GM21717 (cell line): ENCODE results near the gene UROS.

Source experiments
- ATAC-seq: cut with Tn5 transposase; IDR thresholded peaks from one replicate; pipeline ENCODE4 v1.9.1; 2021; ENCODE audit warnings: mild to moderate bottlenecking, moderate library complexity; ENCODE audit not compliant: unreplicated experiment

Gene UROS

DNA sequence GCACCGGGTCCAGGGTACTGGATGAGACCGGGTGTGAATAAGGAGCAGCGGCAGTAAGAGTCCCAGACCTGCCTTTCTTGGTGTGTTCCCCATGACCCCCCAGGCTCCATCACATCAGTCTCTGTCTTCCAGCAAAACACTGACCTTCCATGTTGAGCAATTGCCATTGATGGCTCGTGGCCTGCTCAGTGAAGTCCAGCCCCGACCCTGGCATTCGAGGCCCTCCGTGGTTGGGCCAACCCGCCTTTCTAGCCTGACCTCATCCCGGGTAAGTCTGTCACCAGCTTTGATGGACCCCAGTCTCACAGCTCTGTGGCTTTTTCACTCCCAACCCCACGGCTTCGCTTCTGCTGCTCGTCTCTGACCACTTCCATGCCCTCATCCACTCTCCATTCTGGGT lies 53.9 kb downstream of the UROS start:
- no peak for ATAC-seq

DNA sequence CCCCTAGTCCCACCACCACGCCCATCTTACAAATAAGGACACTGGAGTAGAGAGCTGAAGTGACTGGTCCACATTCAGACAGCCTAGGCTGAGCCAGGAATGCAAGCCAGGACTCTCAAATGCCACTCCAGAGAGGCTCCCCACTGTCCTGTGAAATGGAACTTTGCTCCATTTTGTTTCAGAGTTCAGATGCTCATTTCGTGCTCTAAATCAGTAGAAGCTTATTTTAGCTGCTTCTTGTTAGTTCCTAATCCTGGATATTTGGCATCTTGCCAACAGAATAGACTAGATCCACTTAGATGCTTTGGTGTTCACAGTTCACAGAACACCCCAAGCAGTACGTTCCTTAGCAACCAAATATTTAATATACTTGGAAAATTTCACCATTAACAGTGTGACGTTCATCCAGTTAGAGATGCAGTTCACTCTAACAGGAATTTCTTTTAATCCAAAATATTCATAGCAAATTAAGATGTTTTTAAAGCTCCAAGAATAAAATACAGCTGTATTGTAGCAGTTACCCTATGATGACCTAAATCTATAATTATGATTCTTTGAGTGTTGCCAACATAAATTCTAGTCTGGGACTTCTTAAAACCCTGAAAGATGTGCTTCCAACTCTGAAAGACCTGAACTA lies 54.7 kb downstream of the UROS start:
- no peak for ATAC-seq

DNA sequence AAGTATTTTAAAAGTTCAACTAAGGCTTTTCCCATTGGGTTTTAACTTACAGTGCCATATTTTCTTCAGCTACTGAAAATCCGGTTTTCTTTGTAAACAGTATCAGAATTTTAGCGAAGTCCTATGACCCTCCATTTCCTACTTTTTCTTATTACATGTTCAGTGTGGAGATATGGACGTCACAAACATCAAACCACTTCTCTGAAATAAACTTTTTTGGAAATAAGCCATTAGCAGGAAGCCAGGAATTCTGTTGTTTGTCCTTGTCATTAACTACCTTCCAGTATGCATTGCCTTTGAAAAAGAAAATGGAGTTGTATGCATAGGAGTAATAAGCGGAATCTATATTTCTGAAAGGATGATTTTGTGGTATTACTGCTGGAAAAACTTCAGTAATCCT lies 56.5 kb downstream of the UROS start:
- no peak for ATAC-seq

DNA sequence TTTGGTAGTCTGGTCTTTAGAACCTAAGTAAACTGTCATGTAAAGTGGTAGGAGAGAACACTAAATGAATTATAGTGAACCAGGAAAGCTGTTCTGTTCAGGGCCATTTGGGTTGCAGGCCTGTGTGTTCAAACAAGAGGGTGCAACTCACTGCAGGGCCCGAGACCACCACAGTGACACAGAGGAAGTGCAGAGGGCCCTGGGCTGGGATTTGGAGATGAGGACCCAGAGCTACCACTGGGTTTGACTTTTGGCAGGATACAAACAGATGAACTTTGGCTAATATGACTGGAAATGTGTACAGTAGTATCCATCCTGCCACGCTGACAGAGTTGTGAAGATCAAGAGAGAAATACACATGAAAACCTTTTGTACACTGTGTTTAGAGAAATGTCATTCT lies 57.2 kb downstream of the UROS start:
- no peak for ATAC-seq

DNA sequence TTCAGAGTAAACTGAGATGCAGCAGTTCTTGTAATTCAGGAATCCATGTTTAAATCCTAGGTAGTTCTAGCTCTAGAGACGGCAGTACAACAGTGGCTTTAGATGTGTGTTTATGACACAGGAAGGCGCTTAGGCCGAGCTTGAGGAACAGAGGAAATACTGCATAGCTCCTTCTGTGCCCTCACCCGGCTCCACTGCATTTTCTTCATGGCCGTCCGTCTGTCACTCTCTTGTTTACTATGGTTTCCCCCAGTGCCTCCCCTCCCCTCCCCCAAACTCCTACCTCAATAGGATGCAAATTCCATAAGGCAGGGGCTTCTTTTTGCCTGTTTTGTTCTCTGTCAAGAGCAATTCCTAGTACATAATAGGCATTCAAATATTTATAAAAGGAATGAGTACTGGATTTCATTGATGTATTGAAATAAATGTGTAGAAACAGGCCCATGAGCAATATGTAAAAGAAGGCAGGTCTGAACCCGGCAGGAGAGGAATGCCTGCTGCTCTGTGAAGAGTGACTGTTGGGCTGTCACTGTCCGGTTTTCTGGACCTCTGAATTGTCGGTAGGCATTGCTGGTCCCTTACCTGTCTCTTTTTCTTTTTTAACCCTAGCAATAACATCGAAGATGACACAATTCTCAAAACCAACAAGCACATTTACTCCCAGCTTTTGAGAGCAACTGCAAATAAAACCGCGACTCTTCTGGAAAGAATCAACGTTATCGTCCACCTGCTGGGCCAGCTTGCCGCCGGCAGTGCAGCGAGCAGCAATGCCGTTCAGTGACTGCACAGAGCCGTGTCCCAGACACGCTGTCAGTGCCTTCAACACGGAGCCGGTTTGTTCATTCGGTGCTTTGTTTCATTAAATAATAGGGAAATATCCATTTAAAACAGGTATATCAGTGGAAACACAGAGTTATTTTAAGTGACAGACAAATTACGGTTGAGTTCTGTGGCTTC lies 60.1 kb downstream of the UROS start:
- ATAC-seq, result no peak

DNA sequence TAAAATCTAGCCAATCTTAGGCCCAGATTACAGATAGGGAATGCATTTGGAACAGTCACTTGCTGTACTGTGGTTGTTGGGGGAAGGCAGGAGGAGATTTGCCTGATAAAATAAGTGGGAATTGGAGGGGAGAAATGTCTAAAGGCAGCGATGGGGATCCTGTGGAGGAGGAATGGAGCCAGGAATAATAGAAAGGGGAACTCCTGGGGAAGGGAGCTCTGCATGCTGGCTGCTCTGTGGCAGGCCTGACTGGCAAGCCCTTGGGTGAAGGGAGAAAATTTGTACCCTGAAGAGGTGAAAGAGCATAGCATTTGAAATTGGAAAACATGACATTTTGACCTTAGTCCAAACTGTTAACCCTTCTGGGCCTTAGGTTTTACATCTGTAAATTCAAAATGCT lies 61.1 kb downstream of the UROS start:
- no peak for ATAC-seq

DNA sequence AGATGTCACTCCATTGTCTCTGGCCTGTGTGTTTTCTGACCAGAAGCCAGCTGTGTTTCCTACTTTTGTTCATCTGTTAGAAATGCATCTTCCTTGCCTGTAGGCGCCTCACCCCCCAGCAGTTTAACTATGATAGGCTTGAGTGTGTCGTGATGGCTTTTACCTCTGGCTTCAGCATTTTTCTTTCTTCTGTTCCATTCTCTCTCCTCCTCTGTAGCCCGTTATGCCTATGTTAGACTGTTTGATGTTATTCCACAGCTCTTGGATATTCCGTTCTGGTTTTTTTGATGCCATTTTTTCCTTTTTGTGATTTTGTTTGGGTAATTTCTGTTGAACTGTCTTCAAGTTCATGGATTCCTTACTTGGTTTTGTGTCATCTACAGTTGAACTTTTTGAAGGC lies 65.3 kb downstream of the UROS start:
- no peak for ATAC-seq

DNA sequence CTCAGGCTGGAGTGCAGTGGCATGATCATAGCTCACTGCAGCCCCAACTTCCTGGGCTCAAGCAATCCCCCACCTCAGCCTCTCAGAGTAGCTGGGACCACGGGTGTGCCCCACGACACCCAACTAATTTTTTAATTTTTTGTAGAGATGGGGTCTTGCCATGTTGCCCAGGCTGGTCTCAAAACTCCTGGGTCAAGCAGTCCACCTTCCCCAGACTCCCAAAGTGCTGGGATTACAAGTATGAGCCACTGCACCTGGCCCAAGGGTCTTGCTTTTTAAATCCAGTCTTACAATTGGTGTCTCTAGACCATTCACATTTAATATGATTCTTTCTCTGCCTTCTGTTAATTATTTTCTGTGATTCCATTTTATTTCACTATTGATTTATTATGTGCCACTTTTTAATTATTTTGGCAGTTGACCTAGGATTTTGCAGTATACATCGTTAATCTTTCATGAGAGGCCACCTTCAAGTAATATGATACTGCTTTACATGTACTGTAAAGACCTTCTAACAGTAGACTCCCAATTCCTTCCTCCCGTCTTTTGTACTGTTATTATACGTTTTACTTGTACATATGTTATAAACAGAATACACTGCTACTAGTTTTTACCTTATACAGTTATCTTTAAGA lies 66.1 kb downstream of the UROS start:
- ATAC-seq, result no peak

DNA sequence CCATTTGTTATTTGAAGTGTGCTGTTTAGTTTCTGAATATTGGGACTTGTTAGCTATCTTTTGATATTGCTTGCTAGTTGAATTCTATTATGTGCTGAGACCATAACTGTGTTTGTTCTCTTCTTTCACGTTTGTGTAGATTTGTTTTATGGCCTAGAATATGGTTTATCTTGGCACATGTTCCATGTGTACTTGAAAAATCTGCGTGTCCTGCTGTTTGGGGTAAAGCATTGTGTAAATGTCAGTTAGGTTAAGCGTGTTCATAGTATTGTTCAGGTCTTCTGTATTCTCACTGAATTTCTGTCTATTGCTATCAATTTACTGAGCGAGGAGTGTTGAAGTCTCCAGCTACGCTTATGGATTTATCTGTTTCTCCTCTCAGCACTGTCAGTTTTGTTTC lies 66.9 kb downstream of the UROS start:
- ATAC-seq, result no peak

DNA sequence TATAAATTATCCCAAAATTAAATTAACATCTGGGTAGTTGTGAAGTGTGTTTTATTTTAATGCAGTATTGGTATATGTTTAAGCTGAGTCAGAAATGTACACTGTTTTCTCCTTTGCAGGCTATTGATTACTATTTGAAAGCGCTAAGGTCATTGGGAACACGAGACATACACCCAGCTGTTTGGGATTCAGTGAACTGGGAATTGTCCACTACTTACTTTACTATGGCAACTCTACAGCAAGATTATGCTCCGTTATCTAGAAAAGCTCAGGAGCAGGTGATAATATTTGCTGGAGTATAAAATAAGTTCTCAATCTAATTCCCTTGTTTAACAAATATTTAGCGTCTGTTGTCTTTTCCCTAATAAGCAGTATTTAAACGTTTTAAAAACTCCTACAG lies 75.6 kb downstream of the UROS start:
- ATAC-seq, result no peak

DNA sequence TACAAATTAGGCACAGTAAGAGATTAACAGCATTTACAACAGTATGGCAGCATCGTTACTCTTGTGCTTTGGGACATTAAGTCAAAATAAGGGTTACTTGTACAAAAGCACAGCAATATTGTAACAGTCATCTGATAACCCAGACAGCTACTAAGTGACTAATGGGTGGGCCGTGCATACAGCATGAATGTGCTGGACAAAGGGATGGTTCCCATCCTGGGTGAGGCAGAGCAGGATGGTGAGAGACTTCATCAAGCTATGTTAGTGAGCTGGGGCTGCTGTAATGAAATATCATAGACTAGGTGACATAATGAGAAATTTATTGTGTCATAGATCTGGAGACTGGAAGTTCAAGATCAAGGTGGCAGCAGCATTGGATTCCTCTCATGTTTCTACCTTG lies 78.1 kb downstream of the UROS start:
- ATAC-seq, result no peak

DNA sequence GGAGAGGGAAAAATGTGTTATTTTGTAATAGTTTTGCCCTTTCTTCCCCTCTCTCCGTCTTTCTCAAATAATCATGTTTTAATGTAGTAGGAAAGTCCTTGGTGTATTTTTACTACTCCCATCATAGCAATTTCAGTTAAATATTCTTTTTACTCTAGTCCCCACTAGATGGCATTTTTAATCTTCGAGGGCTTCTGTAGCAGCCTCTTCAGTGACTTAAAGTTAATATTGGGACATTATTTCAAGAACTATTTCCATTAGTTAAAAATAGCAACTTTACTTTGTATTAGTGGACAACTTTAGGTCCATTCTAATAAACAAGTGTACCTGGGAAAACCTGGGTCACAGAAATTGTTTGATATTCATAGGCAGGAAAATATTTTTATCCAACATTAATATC lies 80.6 kb downstream of the UROS start:
- no peak for ATAC-seq

DNA sequence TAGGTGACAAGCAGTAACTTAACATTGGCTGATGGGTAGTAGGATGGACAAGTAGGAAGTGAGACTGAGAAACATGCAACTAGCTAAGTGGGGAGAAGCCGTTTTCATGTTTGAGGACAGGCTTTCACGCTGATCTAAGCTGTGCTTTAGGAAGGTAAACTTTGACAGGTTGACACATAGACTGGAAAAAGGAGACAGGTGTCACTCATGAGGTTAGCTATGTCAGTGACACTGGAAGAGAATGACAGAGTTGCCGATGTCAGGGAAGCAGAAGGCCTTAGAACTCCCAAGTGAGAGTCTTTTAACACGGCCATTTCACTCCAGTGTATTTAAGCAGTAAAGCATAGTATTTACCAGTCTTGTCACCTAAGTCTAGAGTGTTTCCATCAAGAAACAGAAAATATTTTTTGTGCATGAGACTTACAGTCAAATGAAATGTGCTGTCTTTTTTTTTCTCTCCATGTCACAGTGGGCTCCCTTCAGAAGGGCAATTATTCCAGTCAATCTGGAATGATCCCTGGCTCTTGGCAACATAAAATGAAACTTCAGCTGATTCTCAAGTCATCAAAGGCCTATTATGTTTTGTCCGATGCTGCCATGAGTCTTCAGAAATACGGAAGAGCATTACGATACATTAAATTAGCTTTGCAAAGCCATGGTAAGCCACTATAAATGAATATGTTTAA lies 82.9 kb downstream of the UROS start:
- no peak for ATAC-seq
